Frontal cortex (tissue), 4 donors: ENCODE results near the gene MARCO. TPM values are rescaled to one million over a fixed set of nuclear protein-coding genes. Genes with fewer than 3 reads are reported as not detected.
"Not testable (repeated sequence)": the region's sequence is repeated elsewhere in the genome, so short reads cannot be mapped to it uniquely, and the experiment has no call there.

Experiments used
- DNase-seq, 2 donors: peaks; one replicate each; pipeline ENCODE4 v3.0.0; 2012; ENCODE audit warnings: low spot score in 2 of 2
- FAIRE-seq: peaks from 2 replicates; lab custom pipeline; 2012; peaks lifted over from hg19 to GRCh38; lab: Jason Lieb, UNC
- total RNA-seq: library from RNA; depleted of rRNA; stranded (reverse); fragments of >200 nt; gene quantifications from one replicate; pipeline ENCODE4 v1.2.3, GENCODE V29; 2014
- donor health status: control.
- donor health status: control.
- donor health status: control.

Gene MARCO
- total RNA-seq, 1 donor from 2014 or later, result under 0.01 TPM

DNA sequence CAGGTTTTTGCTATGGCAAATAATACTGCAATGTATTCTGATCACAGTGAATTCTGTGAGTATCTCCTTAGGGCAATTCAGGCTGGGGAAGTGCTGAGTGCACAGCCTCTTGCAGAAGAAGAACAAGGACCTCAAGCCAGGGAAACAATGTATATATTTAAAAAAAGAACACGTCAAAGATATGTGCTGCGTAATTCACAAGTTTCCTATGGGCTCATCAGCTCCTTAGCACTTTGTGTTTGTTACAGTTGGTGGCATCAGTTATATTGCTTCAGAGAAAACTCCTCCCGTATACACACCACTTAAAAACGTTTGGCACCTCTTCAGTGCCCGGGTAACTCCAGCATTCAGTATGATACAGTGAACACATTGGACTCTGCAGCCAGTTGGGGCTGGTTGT lies 16.5 kb upstream of the MARCO start:
- no peak for FAIRE-seq

DNA sequence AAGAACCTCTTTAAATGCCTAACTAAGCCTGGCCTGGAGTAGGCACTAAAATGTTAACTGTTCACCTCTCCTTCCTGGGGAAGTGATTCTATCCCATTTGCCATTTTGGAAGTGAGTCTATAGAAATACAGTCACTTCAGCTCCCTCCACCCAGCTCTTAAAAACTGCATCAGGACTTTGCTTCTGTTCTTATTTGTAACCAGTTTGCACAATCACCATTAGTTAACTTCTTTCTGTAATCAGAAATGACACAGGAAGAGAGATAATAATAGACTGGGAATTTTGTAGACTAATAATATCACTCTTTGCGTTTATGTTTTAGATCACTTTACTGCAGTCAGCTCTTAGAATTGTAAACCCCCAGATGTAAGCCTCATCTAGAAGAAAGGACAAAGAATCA lies 16.0 kb upstream of the MARCO start:
- FAIRE-seq (no peak), DNase-seq (no peak)

More for the DNA sequence above, 16.5 kb upstream of the MARCO start:
- DNase-seq, result no peak

DNA sequence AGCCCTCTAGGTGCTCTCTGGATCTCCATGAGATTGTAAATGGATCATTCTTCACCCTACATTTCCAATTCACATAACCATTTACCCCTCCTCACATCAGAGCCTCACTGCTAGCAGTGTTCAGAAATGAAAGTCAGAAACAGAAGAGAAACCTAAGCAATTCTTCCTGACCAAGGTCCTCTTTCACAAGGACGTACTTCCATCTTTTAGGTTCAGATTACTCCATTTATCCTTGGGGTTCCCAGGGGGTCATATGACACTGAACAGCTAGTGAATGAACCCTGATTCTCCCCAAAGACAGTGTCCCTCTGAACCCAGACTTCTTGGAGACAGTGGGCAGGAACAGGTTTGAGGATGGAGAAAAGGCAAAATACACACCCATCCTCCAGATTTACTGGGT lies 12.9 kb upstream of the MARCO start:
- DNase-seq, result no peak
- FAIRE-seq, result no peak

DNA sequence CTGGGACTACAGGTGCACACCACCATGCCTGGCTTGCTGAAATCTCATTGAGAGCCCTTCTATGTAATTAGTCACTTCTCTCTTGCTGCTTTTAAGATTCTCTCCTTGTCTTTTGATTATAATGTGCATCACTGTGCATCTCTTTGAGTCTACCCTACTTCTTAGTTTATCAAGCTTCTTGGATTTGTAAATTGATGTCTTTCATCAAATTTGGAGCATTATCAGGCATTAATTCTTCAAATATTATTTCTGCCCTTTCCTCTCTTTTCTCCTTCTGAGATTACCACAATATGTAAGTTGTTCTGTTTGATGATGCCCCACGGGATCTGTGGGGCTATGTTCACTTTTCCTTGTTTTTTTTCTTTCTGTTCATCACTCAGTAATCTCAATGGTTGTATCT lies 9.0 kb upstream of the MARCO start:
- DNase-seq (no peak), FAIRE-seq (no peak)

DNA sequence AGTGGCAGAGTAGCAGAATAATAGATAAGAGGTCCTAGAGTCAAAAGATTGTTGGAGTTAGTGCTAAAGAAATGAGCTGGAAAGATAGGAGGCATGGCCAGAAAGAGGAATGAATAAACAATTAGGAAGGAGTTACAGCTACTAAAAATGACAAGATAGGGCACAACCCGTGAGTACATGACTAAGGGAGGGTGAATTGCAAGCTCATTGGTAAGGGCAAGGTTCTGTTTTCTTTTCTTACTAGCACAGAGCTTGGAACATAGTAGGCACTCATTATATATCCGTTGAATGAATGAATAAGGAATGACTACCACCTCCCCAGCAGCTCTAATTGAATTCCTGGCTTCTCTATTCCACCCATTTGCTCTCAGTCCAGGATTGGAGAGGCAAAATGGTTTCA lies 5.7 kb upstream of the MARCO start:
- DNase-seq, result no peak
- no peak for FAIRE-seq

DNA sequence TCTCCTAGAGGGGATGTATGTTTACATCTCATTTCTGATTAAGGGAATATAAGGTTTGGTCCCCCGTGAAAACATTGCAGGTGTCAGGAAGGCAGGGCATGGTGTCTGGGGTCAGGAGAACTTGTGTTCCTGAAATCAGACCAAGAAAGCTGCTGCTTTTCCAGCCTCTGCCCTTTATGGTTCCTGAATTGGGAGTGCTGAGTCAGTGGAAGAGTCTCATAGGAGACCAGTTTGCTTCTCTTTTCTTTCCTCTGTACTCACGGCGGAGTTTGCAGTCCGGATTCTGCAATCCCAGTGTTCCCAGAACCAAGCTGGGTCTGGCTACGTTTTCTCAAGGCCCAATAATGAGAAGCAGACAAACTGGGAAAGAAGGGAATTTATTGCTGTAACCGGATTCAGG lies 5.1 kb upstream of the MARCO start:
- FAIRE-seq, result no peak

DNA sequence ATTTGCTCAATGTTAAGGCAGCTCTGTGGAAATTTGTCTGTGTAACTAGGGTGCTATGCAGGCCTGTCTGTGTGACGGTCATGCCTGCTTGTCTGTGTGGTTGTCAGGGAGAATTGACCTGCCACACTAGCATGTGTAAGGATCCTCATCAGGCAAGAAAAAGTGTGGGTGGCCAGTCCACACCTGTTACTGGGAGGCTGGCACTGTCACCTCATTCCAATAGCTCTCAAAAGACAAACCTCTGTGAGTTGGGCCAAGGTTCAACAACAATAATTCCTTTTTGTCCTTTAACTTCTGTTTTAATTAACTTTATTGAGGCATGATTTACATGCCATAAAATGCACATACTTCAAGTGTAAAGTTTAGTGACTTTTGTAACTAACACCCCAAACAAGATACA lies 4.2 kb upstream of the MARCO start:
- FAIRE-seq, result no peak
- DNase-seq, result no peak

More for the DNA sequence above, 5.1 kb upstream of the MARCO start:
- no peak for DNase-seq

DNA sequence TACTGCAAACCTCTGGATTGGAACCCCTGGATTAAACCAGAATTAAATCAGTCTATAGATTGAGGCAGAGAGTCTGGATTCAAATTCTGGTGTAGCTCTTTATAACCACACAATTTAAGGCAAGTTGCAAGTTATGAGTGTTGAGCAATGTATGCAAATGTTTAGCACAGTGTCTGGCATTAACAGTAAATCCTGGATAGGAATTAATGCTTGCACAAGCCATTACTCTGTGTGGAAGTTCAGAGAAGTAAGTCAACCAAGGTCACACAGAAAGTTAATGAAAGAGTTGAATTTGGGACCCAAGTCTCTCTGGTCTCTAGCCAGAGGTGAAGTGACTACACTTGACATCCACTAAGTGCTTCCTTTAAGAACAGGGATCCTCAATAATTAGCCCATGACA lies 2.0 kb upstream of the MARCO start:
- no peak for FAIRE-seq
- DNase-seq, result no peak

DNA sequence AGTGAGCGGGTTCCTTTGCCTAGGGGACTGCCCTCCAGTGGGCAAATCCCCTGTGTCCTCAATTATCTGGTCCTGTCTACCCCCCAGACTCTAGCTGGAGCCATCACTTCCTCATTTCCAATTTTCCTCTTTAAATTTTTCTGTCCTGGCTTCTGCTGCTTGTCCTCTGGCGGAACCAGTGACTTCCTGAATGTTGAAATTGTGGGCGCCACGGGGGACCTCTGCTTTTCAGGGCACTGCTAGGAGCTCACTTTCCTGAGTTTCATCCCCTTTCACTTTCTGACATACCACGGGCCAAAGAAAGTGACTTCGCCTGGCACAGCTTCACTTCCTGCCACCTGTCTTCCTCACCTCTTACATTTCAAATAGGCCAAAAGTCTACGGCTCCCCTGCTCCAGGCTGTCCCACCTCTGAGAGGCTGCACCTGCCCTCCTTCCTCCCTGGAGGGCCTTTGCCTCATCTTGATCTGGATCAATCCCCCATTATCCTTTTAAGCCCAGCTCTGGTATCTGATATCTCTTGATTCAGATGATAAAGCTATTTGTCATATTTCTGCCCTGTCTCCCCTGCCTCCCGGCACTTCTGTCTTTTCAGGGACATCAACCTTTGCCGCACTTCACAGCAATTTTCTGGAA lies 1.4 kb upstream of the MARCO start:
- FAIRE-seq (no peak), DNase-seq (no peak)

DNA sequence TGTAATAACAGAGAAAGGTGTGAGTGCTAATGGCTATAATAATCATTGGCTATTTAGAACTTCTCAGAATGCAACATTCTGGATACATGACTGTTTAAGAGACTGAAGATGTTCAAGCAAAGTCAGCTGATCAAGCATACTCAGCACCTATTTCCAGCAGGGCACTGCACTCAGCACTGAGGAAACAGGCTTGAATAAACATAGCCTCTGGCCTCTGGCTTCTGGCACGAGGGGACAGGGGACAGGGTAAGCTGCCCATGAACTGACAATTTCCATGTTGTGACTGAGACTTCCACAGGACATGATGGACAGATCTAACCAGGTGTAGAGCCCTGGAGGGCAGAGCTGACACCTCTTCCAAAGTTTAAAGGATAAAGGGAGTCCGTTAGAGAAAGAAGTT lies 1.3 kb downstream of the MARCO start:
- FAIRE-seq (no peak), DNase-seq (no peak)

DNA sequence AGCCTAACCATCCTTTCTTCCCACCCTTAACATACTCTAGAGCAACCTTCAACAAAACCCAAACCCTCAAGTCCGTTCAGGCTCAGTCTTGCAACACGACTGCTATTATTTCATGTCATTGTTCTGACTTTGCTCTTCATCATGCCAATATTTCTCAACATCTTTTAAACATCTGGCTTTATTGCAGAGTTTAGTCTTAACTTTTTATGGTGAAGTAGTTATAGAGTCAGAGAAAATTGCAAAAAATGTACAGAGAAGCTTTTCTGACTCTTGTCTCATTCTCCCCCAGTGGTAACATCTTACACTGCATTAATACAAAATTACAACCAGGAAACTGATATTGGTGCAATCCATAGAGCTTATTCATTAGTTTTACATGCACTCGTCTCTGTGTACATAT lies 3.9 kb downstream of the MARCO start:
- FAIRE-seq (no peak), DNase-seq (no peak)

DNA sequence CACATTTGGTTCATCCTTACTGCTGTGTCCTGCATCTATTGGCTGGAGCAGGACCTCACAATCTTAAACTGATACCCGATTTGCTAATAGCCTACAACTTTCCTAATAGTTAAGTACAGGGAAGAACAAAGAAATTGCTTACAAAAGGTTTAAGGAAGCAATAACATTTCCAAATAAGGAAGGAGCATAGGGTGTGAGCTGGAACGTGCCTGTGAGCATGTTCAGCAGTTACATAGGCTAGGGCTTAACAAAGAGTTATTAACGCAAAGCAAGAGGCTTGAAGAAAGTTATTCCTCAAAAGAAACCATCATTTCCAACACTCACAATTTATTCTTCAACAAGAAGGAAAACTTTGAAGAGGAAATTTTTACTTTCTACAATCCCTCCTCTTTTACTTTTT lies 6.3 kb downstream of the MARCO start:
- DNase-seq, FAIRE-seq: not testable (repeated sequence)

DNA sequence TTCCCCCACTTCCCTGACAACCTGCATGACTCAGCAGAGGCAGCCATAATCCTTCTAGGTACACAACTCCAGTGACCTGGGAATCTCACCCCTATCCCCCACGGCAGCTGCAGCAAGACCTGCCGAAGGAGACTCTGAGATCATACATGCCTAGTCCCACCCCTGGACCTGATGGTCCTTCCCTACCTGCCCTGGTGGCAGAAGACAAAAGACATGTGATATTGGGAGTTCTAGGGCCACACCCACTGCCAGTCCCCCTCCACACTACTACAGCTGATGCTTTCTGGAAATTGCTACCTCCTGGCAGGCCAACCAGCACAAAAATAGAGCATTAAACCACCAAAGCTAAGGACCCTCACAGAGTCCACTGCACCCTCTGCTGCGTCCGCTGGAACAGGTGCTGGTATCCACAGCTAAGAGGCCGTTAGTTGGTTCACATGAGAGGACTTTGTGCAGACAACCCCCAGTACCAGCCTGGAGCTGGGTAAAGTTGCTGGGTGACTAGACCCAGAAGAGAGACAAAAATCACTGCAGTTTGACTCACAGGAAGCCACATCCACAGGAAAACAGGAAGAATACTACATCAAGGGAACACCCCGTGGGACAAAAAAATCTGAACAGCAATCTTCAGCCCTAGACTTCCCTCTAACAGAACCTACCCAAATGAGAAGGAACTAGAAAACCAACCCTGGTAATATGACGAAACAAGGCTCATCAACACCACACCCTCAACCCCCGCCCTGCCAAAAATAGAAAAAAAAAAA lies 12.5 kb downstream of the MARCO start:
- FAIRE-seq (no peak), DNase-seq (no peak)

DNA sequence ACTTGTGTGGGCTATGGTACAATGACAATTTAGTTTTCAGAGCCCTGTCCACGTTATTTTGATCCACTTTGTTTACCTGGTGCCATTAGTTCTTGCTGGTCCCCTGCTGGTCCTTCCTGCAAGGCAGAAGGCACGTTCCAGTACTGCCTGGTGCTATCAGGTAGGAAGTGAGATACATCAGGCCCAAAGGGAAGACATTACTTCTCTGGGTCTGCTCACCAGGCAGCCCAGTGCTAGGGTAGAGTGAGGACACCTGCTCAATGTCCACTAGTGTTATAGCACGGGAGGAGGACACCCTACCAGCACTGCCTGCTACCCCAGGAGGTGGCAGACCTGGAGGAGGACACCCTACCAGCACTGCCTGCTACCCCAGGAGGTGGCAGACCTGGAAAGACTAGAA lies 23.7 kb downstream of the MARCO start:
- no peak for DNase-seq

DNA sequence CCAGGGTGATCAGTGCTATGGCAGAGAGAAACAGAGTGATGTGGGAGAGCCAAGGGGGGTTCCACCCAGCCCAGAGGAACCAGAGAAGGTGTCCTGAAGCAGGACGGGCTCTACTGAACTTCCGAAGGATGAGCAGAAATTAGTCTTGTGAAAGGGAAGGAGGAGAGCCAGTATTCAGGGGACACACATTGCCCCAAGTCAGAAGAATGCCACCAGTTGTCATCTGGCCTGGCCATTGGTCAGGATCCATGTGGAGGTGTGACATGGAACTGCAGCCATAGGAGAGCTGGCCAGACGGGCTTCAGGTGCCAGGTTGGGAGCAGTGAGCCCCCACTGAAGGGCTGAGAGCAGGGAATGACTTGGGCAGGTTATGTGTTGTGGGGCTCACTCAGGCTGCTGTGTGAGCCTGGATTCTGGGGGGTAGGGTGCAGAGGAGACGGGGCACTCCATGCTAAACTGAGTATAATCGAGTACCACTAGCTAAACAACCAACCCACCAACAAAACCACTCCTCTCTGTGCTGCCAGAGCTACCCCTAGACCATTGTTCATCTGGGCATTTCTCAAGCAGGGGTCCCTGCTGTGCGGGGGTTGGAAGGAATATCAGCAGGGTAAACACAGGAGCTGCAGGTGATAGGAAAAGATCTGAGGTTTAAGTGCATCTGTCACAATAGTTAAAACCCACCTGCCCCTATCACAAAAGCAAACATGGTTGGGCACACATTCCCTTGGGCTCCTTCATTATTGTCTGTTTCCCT lies 25.3 kb downstream of the MARCO start:
- DNase-seq (no peak), FAIRE-seq (no peak)

More for the DNA sequence above, 23.7 kb downstream of the MARCO start:
- no peak for FAIRE-seq

DNA sequence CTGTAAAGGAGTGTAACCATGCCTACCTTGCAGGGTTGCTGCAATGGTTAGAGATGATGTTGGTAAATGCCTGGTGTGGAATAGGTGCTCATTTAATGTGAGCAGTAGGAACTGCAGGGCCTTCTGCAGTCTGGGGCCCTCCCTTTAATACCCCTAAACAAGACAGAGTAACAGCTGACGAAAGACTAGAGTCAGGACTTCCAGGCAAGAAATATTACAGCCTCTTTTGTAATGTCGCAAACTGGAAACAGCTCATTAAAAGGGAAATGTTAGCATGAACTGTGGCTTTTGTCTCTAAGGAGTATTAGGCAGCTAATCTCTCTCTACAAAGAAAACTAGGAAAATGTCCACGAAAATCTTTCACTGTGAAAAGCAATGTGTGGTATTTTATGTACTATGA lies 26.0 kb downstream of the MARCO start:
- no peak for DNase-seq

DNA sequence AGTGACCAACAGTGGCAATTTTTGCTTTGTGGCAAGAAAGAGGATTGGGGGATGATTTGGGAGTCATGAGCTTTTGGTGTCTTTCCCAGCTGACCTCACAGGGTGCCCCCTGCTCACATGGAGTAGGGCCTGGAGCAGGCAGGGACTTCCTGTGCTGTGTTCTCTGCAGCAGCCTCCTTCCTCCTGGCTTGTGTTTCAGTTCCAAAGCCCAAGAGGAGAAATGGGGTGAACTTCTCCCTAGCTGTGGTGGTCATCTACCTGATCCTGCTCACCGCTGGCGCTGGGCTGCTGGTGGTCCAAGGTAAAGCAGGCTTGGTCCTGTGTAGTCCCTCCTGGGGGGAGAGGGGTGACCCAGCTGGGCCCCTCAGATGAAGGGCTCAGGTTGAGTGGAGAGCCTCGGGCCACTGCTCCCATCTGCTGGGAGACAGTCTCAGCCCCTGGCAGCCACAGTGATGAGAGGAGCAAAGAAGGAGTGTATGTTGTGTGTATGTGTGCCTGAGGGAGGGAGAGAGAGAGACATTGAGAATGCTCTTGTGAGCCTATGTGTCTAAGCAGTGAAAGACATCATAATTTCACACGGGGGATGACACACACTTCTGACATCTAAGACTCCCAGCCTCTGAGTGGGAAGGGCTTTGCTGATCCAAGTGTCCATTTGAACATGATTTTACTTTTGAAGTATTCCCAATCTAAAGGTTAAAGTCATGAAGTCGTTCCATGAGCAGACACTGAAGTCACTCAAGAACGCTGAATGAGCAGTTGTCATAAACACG lies 27.2 kb downstream of the MARCO start:
- DNase-seq (no peak), FAIRE-seq (no peak)

More for the DNA sequence above, 26.0 kb downstream of the MARCO start:
- no peak for FAIRE-seq

DNA sequence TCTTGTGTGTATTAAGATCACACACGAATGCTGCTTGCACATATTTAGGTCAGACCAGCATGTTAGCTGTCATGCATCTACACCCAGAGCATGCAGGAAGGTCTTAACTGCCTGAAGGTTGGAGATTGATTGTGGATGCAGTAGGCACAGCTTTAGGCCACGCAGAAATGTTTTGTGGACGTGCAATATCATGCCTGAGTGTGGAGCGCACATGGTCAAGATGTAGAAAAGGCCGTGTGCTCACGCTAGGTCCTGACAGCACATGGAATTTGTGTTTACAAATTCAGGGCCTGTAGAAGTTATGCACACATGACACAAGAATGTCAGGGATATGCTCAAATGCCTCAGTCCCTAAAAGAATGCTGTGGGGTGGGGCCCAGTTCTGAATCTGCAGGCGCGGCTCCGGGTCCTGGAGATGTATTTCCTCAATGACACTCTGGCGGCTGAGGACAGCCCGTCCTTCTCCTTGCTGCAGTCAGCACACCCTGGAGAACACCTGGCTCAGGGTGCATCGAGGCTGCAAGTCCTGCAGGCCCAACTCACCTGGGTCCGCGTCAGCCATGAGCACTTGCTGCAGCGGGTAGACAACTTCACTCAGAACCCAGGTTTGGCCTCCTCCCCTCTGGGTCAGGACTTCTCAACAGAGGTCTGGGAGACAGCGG lies 27.9 kb downstream of the MARCO start:
- FAIRE-seq (no peak), DNase-seq (no peak)

DNA sequence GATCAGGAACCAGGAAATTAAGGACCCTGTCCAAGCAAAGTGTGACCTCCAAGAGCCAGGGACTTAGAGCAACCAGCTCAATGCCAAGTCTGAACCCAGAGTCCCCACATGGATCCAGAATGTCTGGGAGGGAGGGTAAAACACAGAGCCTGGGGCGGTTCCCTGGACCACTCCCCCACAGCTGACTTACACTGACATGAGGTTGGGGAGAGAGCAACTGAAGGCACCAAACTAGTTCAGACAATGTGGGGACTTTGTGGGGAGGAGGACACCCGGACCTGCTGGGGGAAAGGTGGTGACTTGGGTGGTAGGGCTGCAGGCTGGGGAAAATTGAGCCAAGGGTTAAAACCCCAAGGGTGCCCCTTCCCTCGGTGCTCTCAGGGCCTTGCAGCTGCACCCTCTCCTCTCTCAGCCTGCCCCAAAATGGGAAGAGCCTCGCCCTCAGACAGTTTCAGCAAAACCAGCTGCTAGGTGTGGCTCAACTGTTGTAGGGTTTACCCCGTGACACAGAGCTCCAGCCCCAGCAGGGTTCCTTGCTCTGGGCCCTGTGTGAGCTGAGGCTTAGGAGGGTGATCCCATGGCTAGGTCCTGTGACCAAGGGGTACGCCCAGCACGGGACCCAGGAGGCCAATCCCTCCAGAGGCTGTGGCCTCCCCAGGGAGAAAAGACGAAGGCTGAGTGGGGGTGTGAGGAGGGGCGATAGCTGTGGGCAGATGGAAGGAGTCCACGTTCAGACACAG lies 28.6 kb downstream of the MARCO start:
- no peak for DNase-seq
- no peak for FAIRE-seq
